Transverse colon (tissue), 4 donors: ENCODE measurements around the gene PPP1R9A. TPM values are rescaled to one million over a fixed set of nuclear protein-coding genes. Genes with fewer than 3 reads are reported as not detected.

ENCODE experiments used
- DNase-seq: peaks from one replicate; pipeline ENCODE4 v3.0.0-alpha.2; 2019
- H3K27ac ChIP-seq, 4 donors: fragments of 200-600 bp; sonication (generic); 2 replicates each; pipeline ENCODE4 v1.5.1; 2016 to 2018; ENCODE audit warnings: inconsistent platforms in 4 of 4
- H3K27me3 ChIP-seq: fragments of 200-600 bp; sonication (generic); 2 replicates; pipeline ENCODE4 v1.5.1; 2017; ENCODE audit warnings: inconsistent platforms
- H3K36me3 ChIP-seq, 4 donors: fragments of 200-600 bp; sonication (generic); 2 replicates each; pipeline ENCODE4 v1.5.1; 2017 to 2019; ENCODE audit warnings: inconsistent platforms in 4 of 4
- H3K4me1 ChIP-seq, 4 donors: fragments of 200-600 bp; sonication (generic); 2 replicates each; pipeline ENCODE4 v1.5.1; 2017 to 2020; ENCODE audit warnings: inconsistent platforms in 4 of 4
- H3K4me3 ChIP-seq, 4 donors: fragments of 200-600 bp; sonication (generic); 1 replicate in 1 of 4; 2 replicates in 3 of 4; pipeline versions ENCODE4 v1.5.1 to v1.6.1; 2017 to 2019; ENCODE audit warnings: inconsistent platforms in 4 of 4
- H3K9me3 ChIP-seq, 2 donors: fragments of 200-600 bp; sonication (generic); 2 replicates each; pipeline ENCODE4 v1.5.1; 2017 to 2019; ENCODE audit warnings: inconsistent platforms in 2 of 2
- EP300 ChIP-seq: sonication (generic); formaldehyde crosslinking; IDR thresholded peaks from one replicate; pipeline ENCODE4 v1.6.1; 2017; ENCODE audit warnings: antibody characterized with exemption, low read depth
- POLR2A ChIP-seq: fragments of 450-650 bp; IDR thresholded peaks from one replicate; pipeline ENCODE4 v1.6.1; 2016; ENCODE audit warnings: antibody characterized with exemption, mild to moderate bottlenecking, moderate library complexity
- POLR2AphosphoS5 ChIP-seq, 3 donors: sonication (generic); formaldehyde crosslinking; IDR thresholded peaks; one replicate each; pipeline ENCODE4 v1.6.1; 2016; ENCODE audit warnings: antibody characterized with exemption in 3 of 3
- WGBS, 2 donors: methylation state at CpG; one replicate each; pipeline ENCODE4 v1.1.5; 2018; ENCODE audit warnings: low coverage in 1 of 2; 5-methylcytosine and 5-hydroxymethylcytosine counted together
- in situ Hi-C, 4 donors: fragments of 200-750 bp; cut with MboI; loops; one replicate each; pipeline versions ENCODE4 v1.15.0 to v1.15.1; 2017; ENCODE audit warnings: low sequenced_read_pairs in 3 of 4, low pct_ligation_motif_present in 1 of 4, low pct_unique_long_range_greater_than_20kb in 1 of 4
- intact Hi-C: fragments of 100-400 bp; cut with DNase I; formaldehyde crosslinking; loops from one replicate; pipeline ENCODE4 v1.15.1; 2023; ENCODE audit warnings: low total_unique reads
- total RNA-seq, 4 donors: library from RNA; depleted of rRNA; stranded (reverse); fragments of >200 nt; gene quantifications; one replicate each; pipeline ENCODE4 v1.1.0, GENCODE V29; 2016
- TF ChIP-seq, protein P1 (sequence below), 5 experiments: fragments of 200-600 bp in 3 of 5; fragments of 450-650 bp in 2 of 5; sonication (generic) in 3 of 5; IDR thresholded peaks; 1 replicate in 2 of 5; 2 replicates in 3 of 5; pipeline ENCODE4 v1.5.1; 2016 to 2017; ENCODE audit warnings: antibody characterized with exemption in 5 of 5, inconsistent platforms in 3 of 5, mild to moderate bottlenecking in 2 of 5, moderate library complexity in 1 of 5

Gene PPP1R9A
- total RNA-seq, 4 donors from 2014 or later: 13.1 to 30.0 (median 23.2) TPM

DNA sequence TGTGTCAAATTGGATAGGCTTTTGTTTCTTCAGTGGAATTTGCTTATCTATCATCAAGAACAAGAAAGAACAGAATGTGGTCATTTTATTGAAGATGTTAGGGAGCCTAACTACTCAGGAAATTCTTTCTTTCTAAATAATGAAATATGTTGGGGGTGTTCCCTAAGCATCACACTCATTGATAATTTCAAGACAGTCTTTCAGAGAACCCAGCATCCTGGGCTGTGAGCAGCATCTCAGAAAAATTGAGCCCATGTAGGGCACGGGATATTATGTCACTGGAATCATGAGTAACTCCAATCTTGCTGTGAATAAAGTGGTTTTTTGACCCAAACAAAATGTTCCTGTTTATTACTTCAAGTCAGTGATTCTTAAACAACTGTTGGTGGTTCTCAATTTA, 389.6 kb downstream of the PPP1R9A start:
- intact Hi-C loops (no loop called here), in situ Hi-C loops (no loop called here)
- Histone ChIP-seq H3K4me1 (no peaks in the 10 kb centered on the region), H3K4me3 (no peak overlapping the region), H3K36me3 (no peaks in the 10 kb centered on the region), H3K9me3 (no peaks in the 10 kb centered on the region), H3K27ac (no peak overlapping the region), H3K27me3 (no peaks in the 10 kb centered on the region)
- no peak for DNase-seq
- 67 to 72% methylated on average over 1 of the region's 1 CpG for WGBS, 2 donors
- TF ChIP-seq EP300 (no peak), POLR2A (no peak), POLR2AphosphoS5 (IDR thresholded peaks at IDR 0.05) (no peak)
- TF ChIP-seq, protein P1, sequence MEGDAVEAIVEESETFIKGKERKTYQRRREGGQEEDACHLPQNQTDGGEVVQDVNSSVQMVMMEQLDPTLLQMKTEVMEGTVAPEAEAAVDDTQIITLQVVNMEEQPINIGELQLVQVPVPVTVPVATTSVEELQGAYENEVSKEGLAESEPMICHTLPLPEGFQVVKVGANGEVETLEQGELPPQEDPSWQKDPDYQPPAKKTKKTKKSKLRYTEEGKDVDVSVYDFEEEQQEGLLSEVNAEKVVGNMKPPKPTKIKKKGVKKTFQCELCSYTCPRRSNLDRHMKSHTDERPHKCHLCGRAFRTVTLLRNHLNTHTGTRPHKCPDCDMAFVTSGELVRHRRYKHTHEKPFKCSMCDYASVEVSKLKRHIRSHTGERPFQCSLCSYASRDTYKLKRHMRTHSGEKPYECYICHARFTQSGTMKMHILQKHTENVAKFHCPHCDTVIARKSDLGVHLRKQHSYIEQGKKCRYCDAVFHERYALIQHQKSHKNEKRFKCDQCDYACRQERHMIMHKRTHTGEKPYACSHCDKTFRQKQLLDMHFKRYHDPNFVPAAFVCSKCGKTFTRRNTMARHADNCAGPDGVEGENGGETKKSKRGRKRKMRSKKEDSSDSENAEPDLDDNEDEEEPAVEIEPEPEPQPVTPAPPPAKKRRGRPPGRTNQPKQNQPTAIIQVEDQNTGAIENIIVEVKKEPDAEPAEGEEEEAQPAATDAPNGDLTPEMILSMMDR (IDR thresholded peaks at IDR 0.05): no peak

DNA sequence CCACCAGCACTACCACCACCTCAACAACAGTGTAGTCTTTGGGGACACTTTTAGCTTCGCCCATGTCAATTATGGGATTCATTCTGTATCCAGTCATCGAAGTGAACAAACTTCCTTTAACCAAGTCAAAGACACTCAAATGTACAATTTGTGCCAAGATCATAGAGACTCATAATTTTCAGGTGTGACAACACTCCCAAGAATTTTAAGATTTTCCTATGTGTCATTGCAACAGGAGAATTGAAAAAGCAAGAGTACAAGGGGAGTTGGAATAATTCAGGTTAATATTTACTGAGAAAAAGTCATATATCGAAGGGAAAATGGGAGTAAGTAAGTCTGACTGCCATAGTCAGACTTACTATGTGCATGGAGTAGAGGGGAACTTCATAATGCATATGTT, 390.7 kb downstream of the PPP1R9A start:
- TF ChIP-seq POLR2AphosphoS5 (IDR thresholded peaks at IDR 0.05) (no peak), EP300 (no peak), POLR2A (no peak)
- TF ChIP-seq, protein P1 (IDR thresholded peaks at IDR 0.05): no peak
- WGBS, 2 donors: 87 to 94% methylated on average over 2 to 3 of the region's 3 CpGs

DNA sequence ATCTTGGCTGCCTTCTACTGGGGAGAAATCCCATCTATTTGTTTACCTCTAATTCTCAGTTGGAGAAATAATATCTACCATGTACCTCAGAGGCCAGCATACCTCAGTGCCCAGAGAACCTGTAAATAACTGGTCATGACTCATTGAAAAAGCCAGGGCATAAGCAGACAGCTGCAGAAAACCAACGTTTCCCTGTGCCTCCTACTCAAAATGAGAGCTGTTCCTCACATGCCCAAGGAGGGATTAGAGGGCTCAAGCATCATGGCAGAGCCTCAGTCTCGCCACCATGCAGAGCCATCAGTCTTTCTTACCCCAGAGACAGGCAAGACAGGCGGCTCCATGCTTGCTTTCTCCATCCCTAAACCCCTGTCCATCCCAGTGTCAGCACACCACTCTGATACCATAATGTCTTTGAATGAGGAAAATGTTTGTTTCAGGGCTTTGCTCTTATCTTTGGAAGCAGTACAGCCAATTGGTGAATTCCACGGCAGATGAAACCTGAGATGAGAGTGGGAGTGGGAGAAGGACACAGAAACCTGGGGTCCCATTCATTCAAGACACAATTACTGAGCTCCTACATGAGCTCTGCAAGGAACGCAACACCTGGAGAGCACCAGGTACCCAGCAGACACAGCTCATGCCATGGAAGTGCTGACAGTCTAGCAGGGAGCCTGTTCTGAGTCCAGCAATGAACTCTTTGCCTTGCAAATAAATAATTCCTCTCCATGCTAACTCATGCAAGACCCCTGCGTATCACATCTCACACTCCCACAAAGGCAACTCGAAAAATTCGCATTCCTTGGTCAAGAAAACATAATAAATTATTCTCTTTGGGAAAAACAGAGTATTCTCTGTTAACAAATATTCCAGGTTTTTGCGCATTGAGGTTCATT, 395.9 kb downstream of the PPP1R9A start:
- no peaks in the 10 kb centered on the region for H3K27me3 ChIP-seq
- H3K4me1 ChIP-seq: no peaks in the 10 kb centered on the region
- in situ Hi-C loops (no loop called here), intact Hi-C loops (no loop called here)
- no peak overlapping the region for H3K27ac ChIP-seq
- no peaks in the 10 kb centered on the region for H3K36me3 ChIP-seq
- H3K4me3 ChIP-seq: no peak overlapping the region
- 73 to 82% methylated on average over 4 to 9 of the region's 9 CpGs for WGBS, 2 donors
- TF ChIP-seq POLR2AphosphoS5 (IDR thresholded peaks at IDR 0.05) (no peak), EP300 (no peak), POLR2A (no peak)
- TF ChIP-seq, protein P1 (IDR thresholded peaks at IDR 0.05): no peak
- no peak for DNase-seq
- no peaks in the 10 kb centered on the region for H3K9me3 ChIP-seq

More for the DNA sequence above, 390.7 kb downstream of the PPP1R9A start:
- no peaks in the 10 kb centered on the region for H3K36me3 ChIP-seq
- intact Hi-C loops: no loop called here
- no peak overlapping the region for H3K4me3 ChIP-seq
- in situ Hi-C loops: no loop called here
- no peaks in the 10 kb centered on the region for H3K4me1 ChIP-seq
- DNase-seq: no peak
- H3K9me3 ChIP-seq: no peaks in the 10 kb centered on the region
- H3K27ac ChIP-seq: no peak overlapping the region
- H3K27me3 ChIP-seq: no peaks in the 10 kb centered on the region

DNA sequence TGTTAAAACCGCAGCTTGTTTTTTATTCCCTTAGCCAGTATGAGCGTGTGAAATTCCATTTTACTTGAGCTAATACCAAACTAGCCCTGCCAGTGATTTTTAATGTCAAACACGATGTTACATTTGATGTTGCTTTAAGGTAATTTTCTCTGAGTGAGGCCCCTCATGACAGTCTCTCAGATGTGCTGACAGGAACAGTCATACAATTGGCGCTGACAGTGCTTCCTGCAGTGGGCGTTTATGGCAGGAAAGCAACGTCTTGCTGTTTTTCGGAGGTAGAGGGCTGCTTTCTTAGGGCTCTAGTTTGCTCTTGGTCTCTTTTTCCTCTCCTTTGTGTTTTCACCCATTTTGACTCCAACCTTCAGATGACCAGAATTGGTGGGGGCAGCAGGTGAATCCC, 397.6 kb downstream of the PPP1R9A start:
- intact Hi-C loops: no loop called here
- no peaks in the 10 kb centered on the region for H3K27me3 ChIP-seq
- 64 to 86% methylated on average over 3 to 7 of the region's 7 CpGs for WGBS, 2 donors
- H3K9me3 ChIP-seq: no peaks in the 10 kb centered on the region
- no peaks in the 10 kb centered on the region for H3K4me1 ChIP-seq
- in situ Hi-C loops: no loop called here
- no peak overlapping the region for H3K27ac ChIP-seq
- H3K36me3 ChIP-seq: no peaks in the 10 kb centered on the region
- no peak for TF ChIP-seq POLR2AphosphoS5 (IDR thresholded peaks at IDR 0.05)
- no peak for TF ChIP-seq EP300
- TF ChIP-seq POLR2A: no peak
- TF ChIP-seq, protein P1 (IDR thresholded peaks at IDR 0.05): no peak
- no peak for DNase-seq
- H3K4me3 ChIP-seq: no peak overlapping the region
